SK-N-SH treated with all-trans-retinoic acid at 6 μM for 48 hours (cell line): Measurements from ENCODE around the gene OXER1.

Experiments
- ATAC-seq: fragments of 200-7000 bp; cut with Tn5 transposase; 3 replicates; pipeline ENCODE4 v1.9.1; 2020; ENCODE audit warnings: mild to moderate bottlenecking, moderate library complexity
- ARNTL ChIP-seq: fragments of 450-650 bp; formaldehyde crosslinking; IDR thresholded peaks from 2 replicates; pipeline ENCODE4 v1.5.0; 2020; ENCODE audit warnings: low read depth, mild to moderate bottlenecking, moderate library complexity, borderline replicate concordance
- BACH2 ChIP-seq: fragments of 250-450 bp; sonication (Bioruptor Pico); IDR thresholded peaks from 2 replicates; pipeline ENCODE4 v1.9.0; 2021; ENCODE audit warnings: mild to moderate bottlenecking, borderline replicate concordance
- CSDC2 ChIP-seq: fragments of 250-450 bp; sonication (Bioruptor Pico); IDR thresholded peaks from 2 replicates; pipeline ENCODE4 v1.5.0; 2020; ENCODE audit warnings: mild to moderate bottlenecking, moderate library complexity
- GLIS3 ChIP-seq: fragments of 250-450 bp; sonication (Bioruptor Pico); IDR thresholded peaks from 2 replicates; pipeline ENCODE4 v1.5.0; 2020; ENCODE audit warnings: mild to moderate bottlenecking, moderate library complexity
- ISL1 ChIP-seq: fragments of 250-450 bp; sonication (Bioruptor Pico); IDR thresholded peaks from 2 replicates; pipeline ENCODE4 v2.1.2; 2022; ENCODE audit warnings: mild to moderate bottlenecking, moderate library complexity
- PPARA ChIP-seq: fragments of 250-450 bp; sonication (Bioruptor Pico); IDR thresholded peaks from 2 replicates; pipeline ENCODE4 v1.5.0; 2020; ENCODE audit warnings: mild to moderate bottlenecking, borderline replicate concordance
- RARB ChIP-seq: fragments of 250-450 bp; sonication (Bioruptor Pico); IDR thresholded peaks from 2 replicates; pipeline ENCODE4 v1.8.0; 2021; ENCODE audit warnings: mild to moderate bottlenecking, moderate library complexity
- SNAI2 ChIP-seq: fragments of 250-450 bp; sonication (Bioruptor Pico); IDR thresholded peaks from 2 replicates; pipeline ENCODE4 v1.5.0; 2020; ENCODE audit warnings: mild to moderate bottlenecking, moderate library complexity
- TCF4 ChIP-seq: fragments of 250-450 bp; sonication (Bioruptor Pico); IDR thresholded peaks from 2 replicates; pipeline ENCODE4 v1.8.0; 2021; ENCODE audit warnings: mild to moderate bottlenecking, moderate library complexity, borderline replicate concordance
- TOX ChIP-seq: fragments of 250-450 bp; sonication (Bioruptor Pico); IDR thresholded peaks from 2 replicates; pipeline ENCODE4 v1.8.0; 2021; ENCODE audit warnings: mild to moderate bottlenecking, moderate library complexity, borderline replicate concordance
- ZC3H10 ChIP-seq: fragments of 250-450 bp; sonication (Bioruptor Pico); IDR thresholded peaks from 2 replicates; pipeline ENCODE4 v1.5.1; 2021; ENCODE audit warnings: mild to moderate bottlenecking, moderate library complexity
- ZFP3 ChIP-seq: fragments of 250-450 bp; sonication (Bioruptor Pico); IDR thresholded peaks from 2 replicates; pipeline ENCODE4 v1.5.0; 2020; ENCODE audit warnings: mild to moderate bottlenecking, moderate library complexity
- ZNF565 ChIP-seq: fragments of 450-650 bp; formaldehyde crosslinking; conservative IDR thresholded peaks from 2 replicates; pipeline ENCODE4 v1.5.0; 2020; ENCODE audit warnings: low read depth, mild to moderate bottlenecking, moderate library complexity
- ZNF70 ChIP-seq: fragments of 450-650 bp; formaldehyde crosslinking; IDR thresholded peaks from 2 replicates; pipeline ENCODE4 v1.5.0; 2020; ENCODE audit warnings: mild to moderate bottlenecking, moderate library complexity
- ZNF8 ChIP-seq: fragments of 450-650 bp; formaldehyde crosslinking; IDR thresholded peaks from 2 replicates; pipeline ENCODE4 v1.5.0; 2020; ENCODE audit warnings: mild to moderate bottlenecking, moderate library complexity
- TF ChIP-seq, protein P1 (sequence below): fragments of 250-450 bp; sonication (Bioruptor Pico); IDR thresholded peaks from 2 replicates; pipeline ENCODE4 v1.5.1; 2020; ENCODE audit warnings: low read depth, mild to moderate bottlenecking, moderate library complexity
- TF ChIP-seq, protein P2 (sequence below): fragments of 250-450 bp; sonication (Bioruptor Pico); IDR thresholded peaks from 2 replicates; pipeline ENCODE4 v1.5.0; 2020; ENCODE audit warnings: mild to moderate bottlenecking, moderate library complexity
- TF ChIP-seq, protein P3 (sequence below): fragments of 250-450 bp; sonication (Bioruptor Pico); IDR thresholded peaks from 2 replicates; pipeline ENCODE4 v1.5.1; 2021; ENCODE audit warnings: mild to moderate bottlenecking, moderate library complexity
- TF ChIP-seq, protein P4 (sequence below): fragments of 250-450 bp; sonication (Bioruptor Pico); IDR thresholded peaks from 2 replicates; pipeline ENCODE4 v1.8.0; 2020; ENCODE audit warnings: mild to moderate bottlenecking, moderate library complexity, borderline replicate concordance

Gene OXER1

DNA sequence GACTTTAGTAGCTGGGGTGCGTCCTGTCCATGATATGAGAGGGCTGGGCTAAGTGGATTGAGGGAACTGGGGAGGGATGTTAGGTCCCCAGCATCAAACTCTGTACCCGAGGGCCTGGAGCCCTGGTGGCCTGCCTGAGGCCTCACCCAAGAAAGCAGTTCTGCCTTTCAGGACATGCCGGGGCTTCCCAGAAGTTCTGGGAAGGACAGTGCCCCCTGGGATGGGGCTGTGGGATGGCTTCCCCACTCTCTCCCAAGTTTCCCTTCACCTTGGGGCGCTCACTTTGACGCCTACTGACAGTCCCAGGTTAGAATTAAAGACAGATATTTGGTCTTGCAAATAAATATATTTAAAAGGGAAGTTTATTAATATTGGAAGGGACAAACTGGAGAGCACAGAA is 1.8 kb downstream of the OXER1 start:
- TF ChIP-seq, protein P1, sequence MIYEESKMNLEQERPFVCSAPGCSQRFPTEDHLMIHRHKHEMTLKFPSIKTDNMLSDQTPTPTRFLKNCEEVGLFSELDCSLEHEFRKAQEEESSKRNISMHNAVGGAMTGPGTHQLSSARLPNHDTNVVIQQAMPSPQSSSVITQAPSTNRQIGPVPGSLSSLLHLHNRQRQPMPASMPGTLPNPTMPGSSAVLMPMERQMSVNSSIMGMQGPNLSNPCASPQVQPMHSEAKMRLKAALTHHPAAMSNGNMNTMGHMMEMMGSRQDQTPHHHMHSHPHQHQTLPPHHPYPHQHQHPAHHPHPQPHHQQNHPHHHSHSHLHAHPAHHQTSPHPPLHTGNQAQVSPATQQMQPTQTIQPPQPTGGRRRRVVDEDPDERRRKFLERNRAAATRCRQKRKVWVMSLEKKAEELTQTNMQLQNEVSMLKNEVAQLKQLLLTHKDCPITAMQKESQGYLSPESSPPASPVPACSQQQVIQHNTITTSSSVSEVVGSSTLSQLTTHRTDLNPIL: no peak
- no peak for TF ChIP-seq CSDC2 (CRISPR knock-in tag)
- no peak for TF ChIP-seq ZNF8 (CRISPR knock-in tag)
- TF ChIP-seq, protein P2, sequence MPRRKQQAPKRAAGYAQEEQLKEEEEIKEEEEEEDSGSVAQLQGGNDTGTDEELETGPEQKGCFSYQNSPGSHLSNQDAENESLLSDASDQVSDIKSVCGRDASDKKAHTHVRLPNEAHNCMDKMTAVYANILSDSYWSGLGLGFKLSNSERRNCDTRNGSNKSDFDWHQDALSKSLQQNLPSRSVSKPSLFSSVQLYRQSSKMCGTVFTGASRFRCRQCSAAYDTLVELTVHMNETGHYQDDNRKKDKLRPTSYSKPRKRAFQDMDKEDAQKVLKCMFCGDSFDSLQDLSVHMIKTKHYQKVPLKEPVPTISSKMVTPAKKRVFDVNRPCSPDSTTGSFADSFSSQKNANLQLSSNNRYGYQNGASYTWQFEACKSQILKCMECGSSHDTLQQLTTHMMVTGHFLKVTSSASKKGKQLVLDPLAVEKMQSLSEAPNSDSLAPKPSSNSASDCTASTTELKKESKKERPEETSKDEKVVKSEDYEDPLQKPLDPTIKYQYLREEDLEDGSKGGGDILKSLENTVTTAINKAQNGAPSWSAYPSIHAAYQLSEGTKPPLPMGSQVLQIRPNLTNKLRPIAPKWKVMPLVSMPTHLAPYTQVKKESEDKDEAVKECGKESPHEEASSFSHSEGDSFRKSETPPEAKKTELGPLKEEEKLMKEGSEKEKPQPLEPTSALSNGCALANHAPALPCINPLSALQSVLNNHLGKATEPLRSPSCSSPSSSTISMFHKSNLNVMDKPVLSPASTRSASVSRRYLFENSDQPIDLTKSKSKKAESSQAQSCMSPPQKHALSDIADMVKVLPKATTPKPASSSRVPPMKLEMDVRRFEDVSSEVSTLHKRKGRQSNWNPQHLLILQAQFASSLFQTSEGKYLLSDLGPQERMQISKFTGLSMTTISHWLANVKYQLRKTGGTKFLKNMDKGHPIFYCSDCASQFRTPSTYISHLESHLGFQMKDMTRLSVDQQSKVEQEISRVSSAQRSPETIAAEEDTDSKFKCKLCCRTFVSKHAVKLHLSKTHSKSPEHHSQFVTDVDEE (CRISPR knock-in tag): no peak
- TF ChIP-seq, protein P3, sequence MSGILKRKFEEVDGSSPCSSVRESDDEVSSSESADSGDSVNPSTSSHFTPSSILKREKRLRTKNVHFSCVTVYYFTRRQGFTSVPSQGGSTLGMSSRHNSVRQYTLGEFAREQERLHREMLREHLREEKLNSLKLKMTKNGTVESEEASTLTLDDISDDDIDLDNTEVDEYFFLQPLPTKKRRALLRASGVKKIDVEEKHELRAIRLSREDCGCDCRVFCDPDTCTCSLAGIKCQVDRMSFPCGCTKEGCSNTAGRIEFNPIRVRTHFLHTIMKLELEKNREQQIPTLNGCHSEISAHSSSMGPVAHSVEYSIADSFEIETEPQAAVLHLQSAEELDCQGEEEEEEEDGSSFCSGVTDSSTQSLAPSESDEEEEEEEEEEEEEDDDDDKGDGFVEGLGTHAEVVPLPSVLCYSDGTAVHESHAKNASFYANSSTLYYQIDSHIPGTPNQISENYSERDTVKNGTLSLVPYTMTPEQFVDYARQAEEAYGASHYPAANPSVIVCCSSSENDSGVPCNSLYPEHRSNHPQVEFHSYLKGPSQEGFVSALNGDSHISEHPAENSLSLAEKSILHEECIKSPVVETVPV (CRISPR knock-in tag): no peak
- no peak for TF ChIP-seq BACH2
- TF ChIP-seq, all 23 proteins: peak for 0
- ATAC-seq: no peak

DNA sequence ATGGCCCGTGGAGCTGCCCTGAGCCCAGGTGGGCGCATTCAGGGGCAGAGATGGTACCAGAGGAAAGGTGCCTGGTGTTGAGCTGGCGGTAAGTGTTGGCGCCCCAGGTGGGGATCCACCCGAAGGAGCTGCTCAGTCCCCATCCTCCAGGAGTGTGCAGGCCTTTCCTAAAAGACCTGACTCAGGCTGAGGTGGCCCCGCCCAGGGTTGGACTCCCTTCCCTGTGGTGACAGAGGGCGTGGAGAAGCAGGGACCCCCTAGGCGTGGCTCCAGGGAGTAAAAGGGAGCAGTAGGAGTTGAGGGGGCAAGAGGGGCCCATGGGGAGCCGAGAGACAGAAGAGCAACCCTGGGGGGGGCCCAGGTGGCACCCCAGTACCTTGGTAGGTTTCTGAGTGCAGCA is 2.4 kb downstream of the OXER1 start:
- no peak for TF ChIP-seq TOX (CRISPR knock-in tag)
- TF ChIP-seq SNAI2 (CRISPR knock-in tag): no peak
- TF ChIP-seq ZNF70 (CRISPR knock-in tag): no peak
- TF ChIP-seq CSDC2 (CRISPR knock-in tag): no peak
- no peak for TF ChIP-seq ZNF8 (CRISPR knock-in tag)
- TF ChIP-seq, protein P2 (CRISPR knock-in tag): no peak
- TF ChIP-seq, protein P4, sequence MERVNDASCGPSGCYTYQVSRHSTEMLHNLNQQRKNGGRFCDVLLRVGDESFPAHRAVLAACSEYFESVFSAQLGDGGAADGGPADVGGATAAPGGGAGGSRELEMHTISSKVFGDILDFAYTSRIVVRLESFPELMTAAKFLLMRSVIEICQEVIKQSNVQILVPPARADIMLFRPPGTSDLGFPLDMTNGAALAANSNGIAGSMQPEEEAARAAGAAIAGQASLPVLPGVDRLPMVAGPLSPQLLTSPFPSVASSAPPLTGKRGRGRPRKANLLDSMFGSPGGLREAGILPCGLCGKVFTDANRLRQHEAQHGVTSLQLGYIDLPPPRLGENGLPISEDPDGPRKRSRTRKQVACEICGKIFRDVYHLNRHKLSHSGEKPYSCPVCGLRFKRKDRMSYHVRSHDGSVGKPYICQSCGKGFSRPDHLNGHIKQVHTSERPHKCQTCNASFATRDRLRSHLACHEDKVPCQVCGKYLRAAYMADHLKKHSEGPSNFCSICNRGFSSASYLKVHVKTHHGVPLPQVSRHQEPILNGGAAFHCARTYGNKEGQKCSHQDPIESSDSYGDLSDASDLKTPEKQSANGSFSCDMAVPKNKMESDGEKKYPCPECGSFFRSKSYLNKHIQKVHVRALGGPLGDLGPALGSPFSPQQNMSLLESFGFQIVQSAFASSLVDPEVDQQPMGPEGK (CRISPR knock-in tag): no peak
- TF ChIP-seq GLIS3 (CRISPR knock-in tag): no peak
- TF ChIP-seq RARB: no peak
- TF ChIP-seq, protein P3 (CRISPR knock-in tag): no peak
- no peak for TF ChIP-seq ZNF565 (CRISPR knock-in tag)
- TF ChIP-seq, protein P1: no peak
- no peak for TF ChIP-seq PPARA (CRISPR knock-in tag)
- no peak for TF ChIP-seq ARNTL
- TF ChIP-seq ZFP3 (CRISPR knock-in tag): no peak
- TF ChIP-seq ZC3H10 (CRISPR knock-in tag): no peak
- no peak for TF ChIP-seq BACH2
- TF ChIP-seq ISL1 (CRISPR knock-in tag): no peak
- no peak for TF ChIP-seq TCF4 (CRISPR knock-in tag)
- ATAC-seq: no peak
